A549 (cell line): ENCODE data around the gene UTP11. TPM values are rescaled to one million over a fixed set of nuclear protein-coding genes. Genes with fewer than 3 reads are reported as not detected.

ENCODE experiments used
- ATAC-seq, 2 experiments: fragments of 200-7000 bp in 1 of 2; fragments of >200 bp in 1 of 2; cut with Nextera tagmentation in 1 of 2; cut with Tn5 transposase in 1 of 2; 3 replicates each; pipeline versions ENCODE4 v1.8.0 to v1.9.1; 2018 to 2020; ENCODE audit warnings: mild to moderate bottlenecking in 1 of 2, moderate library complexity in 1 of 2
- CTCF ChIA-PET: fragments of 300-600 bp; sonication (Branson Sonifier 250); formaldehyde crosslinking; extraction: SDS; loops from one replicate; lab custom pipeline; 2021; ENCODE audit warnings: antibody characterized with exemption, inconsistent platforms; lab: Yijun Ruan, JAX
- POLR2A ChIA-PET: fragments of 350-600 bp; formaldehyde crosslinking; extraction: SDS; loops from one replicate; lab custom pipeline; 2021; ENCODE audit warnings: antibody characterized with exemption, inconsistent platforms; lab: Yijun Ruan, JAX
- DNase-seq, 2 experiments: peaks; one replicate each; pipeline versions ENCODE4 v3.0.0 to v3.0.0-alpha.2; 2011 to 2016; ENCODE audit warnings: low read depth in 1 of 2, low spot score in 1 of 2
- FAIRE-seq: peaks from 2 replicates; lab custom pipeline; 2011; peaks lifted over from hg19 to GRCh38; lab: Jason Lieb, UNC
- H3K27ac ChIP-seq, 2 experiments: fragments of >200 bp; sonication (Bioruptor Twin); formaldehyde crosslinking; 3 replicates each; pipeline ENCODE4 v1.5.1; 2016 to 2017
- H3K4me1 ChIP-seq: fragments of >200 bp; sonication (Bioruptor Twin); formaldehyde crosslinking; 3 replicates; pipeline ENCODE4 v1.6.1; 2016
- H3K4me2 ChIP-seq: fragments of >200 bp; sonication (Bioruptor Twin); formaldehyde crosslinking; 3 replicates; pipeline ENCODE4 v1.6.1; 2016
- H3K4me3 ChIP-seq: fragments of >200 bp; sonication (Bioruptor Twin); formaldehyde crosslinking; 3 replicates; pipeline ENCODE4 v1.5.1; 2016
- H3K9me3 ChIP-seq: fragments of >200 bp; sonication (Bioruptor Twin); formaldehyde crosslinking; 3 replicates; pipeline ENCODE4 v1.6.1; 2016
- ATOH8 ChIP-seq: fragments of 250-450 bp; sonication (Bioruptor Pico); IDR thresholded peaks from 2 replicates; pipeline ENCODE4 v1.5.0; 2020; ENCODE audit warnings: low read depth, mild to moderate bottlenecking, moderate library complexity
- BCL3 ChIP-seq: fragments of >200 bp; sonication (Bioruptor Twin); formaldehyde crosslinking; IDR thresholded peaks from 3 replicates; pipeline ENCODE4 v1.6.1; 2016
- CBX8 ChIP-seq: fragments of 200-600 bp; sonication (generic); IDR thresholded peaks from 2 replicates; pipeline ENCODE4 v1.6.1; 2016
- FOSB ChIP-seq: fragments of 250-450 bp; sonication (Bioruptor Pico); IDR thresholded peaks from 2 replicates; pipeline ENCODE4 v1.5.0; 2020; ENCODE audit warnings: mild to moderate bottlenecking, moderate library complexity
- FOXS1 ChIP-seq: fragments of 250-450 bp; sonication (Bioruptor Pico); IDR thresholded peaks from 2 replicates; pipeline ENCODE4 v1.5.0; 2020; ENCODE audit warnings: mild to moderate bottlenecking, moderate library complexity
- HES2 ChIP-seq: fragments of >200 bp; sonication (Bioruptor Twin); formaldehyde crosslinking; IDR thresholded peaks from 2 replicates; pipeline ENCODE4 v1.6.1; 2016
- HEYL ChIP-seq: fragments of 250-450 bp; sonication (Bioruptor Pico); IDR thresholded peaks from 2 replicates; pipeline ENCODE4 v1.8.0; 2021; ENCODE audit warnings: mild to moderate bottlenecking, moderate library complexity
- HOXB5 ChIP-seq: fragments of 250-450 bp; sonication (Bioruptor Pico); IDR thresholded peaks from 2 replicates; pipeline ENCODE4 v1.5.0; 2020; ENCODE audit warnings: mild to moderate bottlenecking, moderate library complexity
- JUN ChIP-seq, 2 experiments: fragments of >200 bp; sonication (Bioruptor Twin); formaldehyde crosslinking; IDR thresholded peaks; 2 replicates in 1 of 2; 3 replicates in 1 of 2; pipeline ENCODE4 v1.6.1; 2016 to 2017
- JUNB ChIP-seq: fragments of >200 bp; sonication (Bioruptor Twin); formaldehyde crosslinking; IDR thresholded peaks from 2 replicates; pipeline ENCODE4 v1.6.1; 2016
- MAZ ChIP-seq: fragments of 150-350 bp; IDR thresholded peaks from 2 replicates; pipeline ENCODE4 v1.6.1; 2014; ENCODE audit warnings: antibody characterized with exemption, low read depth, low read length, borderline replicate concordance
- NPAS2 ChIP-seq: fragments of 250-450 bp; sonication (Bioruptor Pico); IDR thresholded peaks from 2 replicates; pipeline ENCODE4 v1.8.0; 2022; ENCODE audit warnings: mild to moderate bottlenecking, moderate library complexity, borderline replicate concordance
- PBX3 ChIP-seq: IDR thresholded peaks from 2 replicates; pipeline ENCODE4 v1.6.1; 2012
- RCOR1 ChIP-seq: fragments of 150-350 bp; IDR thresholded peaks from 2 replicates; pipeline ENCODE4 v1.6.1; 2014; ENCODE audit warnings: antibody characterized with exemption, low read length, low read depth
- RFX5 ChIP-seq: fragments of 450-650 bp; IDR thresholded peaks from 2 replicates; pipeline ENCODE4 v1.7.1; 2014; ENCODE audit warnings: antibody characterized with exemption, mild to moderate bottlenecking, moderate library complexity
- ZFP36 ChIP-seq: fragments of 450-650 bp; IDR thresholded peaks from 2 replicates; pipeline ENCODE4 v1.6.1; 2014; ENCODE audit warnings: borderline replicate concordance; ENCODE audit not compliant: partially characterized antibody
- ZNF302 ChIP-seq: fragments of 250-450 bp; sonication (Bioruptor Pico); IDR thresholded peaks from 2 replicates; pipeline ENCODE4 v1.9.0; 2021; ENCODE audit warnings: inconsistent platforms, mild to moderate bottlenecking, moderate library complexity
- ZSCAN20 ChIP-seq: fragments of 250-450 bp; sonication (Bioruptor Pico); IDR thresholded peaks from 2 replicates; pipeline ENCODE4 v1.8.0; 2022; ENCODE audit warnings: mild to moderate bottlenecking, moderate library complexity
- WGBS: methylation state at CpG from one replicate; pipeline ENCODE4 v1.1.6; 2017; ENCODE audit errors: missing lambda C conversion rate; 5-methylcytosine and 5-hydroxymethylcytosine counted together
- polyA plus RNA-seq, 4 experiments: library from polyadenylated mRNA; depleted of rRNA in 3 of 4; stranded (reverse); fragments of >200 nt; fragmentation: RNase III in 1 of 4; extraction: RNeasy Plus Mini Kit Qiagen cat#74134 plus additional on column Dnase treatment in 1 of 4; gene quantifications; 2 replicates in 3 of 4; 3 replicates in 1 of 4; pipeline ENCODE4 v1.2.3, GENCODE V29; 2011 to 2017
- TF ChIP-seq, protein P1 (sequence below): IDR thresholded peaks from 2 replicates; pipeline ENCODE4 v1.6.1; 2012; ENCODE audit warnings: low read depth, borderline replicate concordance
- TF ChIP-seq, protein P2 (sequence below): IDR thresholded peaks from 2 replicates; pipeline ENCODE4 v1.6.1; 2012
- TF ChIP-seq, protein P3 (sequence below): fragments of >200 bp; sonication (Bioruptor Twin); formaldehyde crosslinking; IDR thresholded peaks from 3 replicates; pipeline ENCODE4 v1.5.1; 2016

Gene UTP11
- polyA plus RNA-seq, 2 of the 4 experiments (the other 2 are of a cell fraction): 37.6 to 44.8 TPM

GRCh38 chr1:38051079-38051543, 38.6 kb downstream of the UTP11 start:
- CTCF ChIA-PET: no interaction called here

DNA sequence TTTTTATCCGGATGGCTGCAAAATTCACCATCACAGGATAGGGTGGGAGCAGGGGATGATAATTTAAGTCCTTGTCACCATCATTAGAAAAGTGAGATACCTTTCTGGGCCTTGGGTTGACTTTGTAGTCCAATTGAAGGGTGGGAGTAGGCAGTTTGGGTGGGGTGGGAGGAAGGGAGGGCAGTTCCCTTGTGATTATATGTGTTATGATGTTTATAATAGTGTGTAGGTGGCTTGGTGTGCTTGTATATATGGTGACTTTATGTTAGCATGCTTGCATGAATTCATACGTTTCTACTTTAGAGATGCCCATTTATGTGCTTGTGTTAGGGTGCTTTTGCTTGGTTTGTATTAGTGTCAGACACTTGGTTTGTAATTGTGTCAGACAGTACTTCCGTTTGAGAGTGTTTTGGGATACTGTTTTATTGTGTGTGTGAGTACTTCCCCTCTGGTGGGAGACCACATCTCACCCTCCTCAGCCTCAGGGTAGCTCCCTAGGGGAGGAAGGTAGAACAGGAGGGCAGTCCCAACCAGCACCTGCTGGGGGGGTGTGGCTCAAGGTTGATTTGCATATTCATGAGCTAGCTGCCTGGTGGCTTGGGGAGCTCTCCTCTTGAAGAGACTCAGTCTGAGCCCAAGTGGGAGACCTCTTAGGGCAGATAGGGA, 40.3 kb downstream of the UTP11 start:
- H3K4me2 ChIP-seq: no peak overlapping the region
- ATAC-seq (no peak), DNase-seq (no peak), FAIRE-seq (no peak)
- POLR2A ChIA-PET: no interaction called here
- no peaks in the 10 kb centered on the region for H3K4me1 ChIP-seq
- no peaks in the 10 kb centered on the region for H3K9me3 ChIP-seq
- 31% methylated on average over 3 of the region's 3 CpGs for WGBS
- no peak overlapping the region for H3K27ac ChIP-seq
- CTCF ChIA-PET: interaction anchor here (1.0 to 1.1 kb wide), 2 partner anchors 13 to 19 kb away, joined by 3 read pairs; no protein-coding TSS in a partner anchor
- TF ChIP-seq RCOR1 (no peak), RFX5 (no peak), HOXB5 (CRISPR knock-in tag) (no peak), JUN (IDR thresholded peaks at IDR 0.05) (no peak), JUNB (no peak), ZNF302 (no peak), CBX8 (no peak), FOSB (CRISPR knock-in tag) (no peak), ZSCAN20 (CRISPR knock-in tag) (no peak), BCL3 (no peak), PBX3 (no peak), MAZ (no peak), NPAS2 (CRISPR knock-in tag) (no peak), ATOH8 (CRISPR knock-in tag) (no peak), HEYL (CRISPR knock-in tag) (no peak)
- TF ChIP-seq, protein P1, sequence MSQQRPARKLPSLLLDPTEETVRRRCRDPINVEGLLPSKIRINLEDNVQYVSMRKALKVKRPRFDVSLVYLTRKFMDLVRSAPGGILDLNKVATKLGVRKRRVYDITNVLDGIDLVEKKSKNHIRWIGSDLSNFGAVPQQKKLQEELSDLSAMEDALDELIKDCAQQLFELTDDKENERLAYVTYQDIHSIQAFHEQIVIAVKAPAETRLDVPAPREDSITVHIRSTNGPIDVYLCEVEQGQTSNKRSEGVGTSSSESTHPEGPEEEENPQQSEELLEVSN: no peak
- TF ChIP-seq, protein P2, sequence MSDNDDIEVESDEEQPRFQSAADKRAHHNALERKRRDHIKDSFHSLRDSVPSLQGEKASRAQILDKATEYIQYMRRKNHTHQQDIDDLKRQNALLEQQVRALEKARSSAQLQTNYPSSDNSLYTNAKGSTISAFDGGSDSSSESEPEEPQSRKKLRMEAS: no peak
- TF ChIP-seq, protein P3, sequence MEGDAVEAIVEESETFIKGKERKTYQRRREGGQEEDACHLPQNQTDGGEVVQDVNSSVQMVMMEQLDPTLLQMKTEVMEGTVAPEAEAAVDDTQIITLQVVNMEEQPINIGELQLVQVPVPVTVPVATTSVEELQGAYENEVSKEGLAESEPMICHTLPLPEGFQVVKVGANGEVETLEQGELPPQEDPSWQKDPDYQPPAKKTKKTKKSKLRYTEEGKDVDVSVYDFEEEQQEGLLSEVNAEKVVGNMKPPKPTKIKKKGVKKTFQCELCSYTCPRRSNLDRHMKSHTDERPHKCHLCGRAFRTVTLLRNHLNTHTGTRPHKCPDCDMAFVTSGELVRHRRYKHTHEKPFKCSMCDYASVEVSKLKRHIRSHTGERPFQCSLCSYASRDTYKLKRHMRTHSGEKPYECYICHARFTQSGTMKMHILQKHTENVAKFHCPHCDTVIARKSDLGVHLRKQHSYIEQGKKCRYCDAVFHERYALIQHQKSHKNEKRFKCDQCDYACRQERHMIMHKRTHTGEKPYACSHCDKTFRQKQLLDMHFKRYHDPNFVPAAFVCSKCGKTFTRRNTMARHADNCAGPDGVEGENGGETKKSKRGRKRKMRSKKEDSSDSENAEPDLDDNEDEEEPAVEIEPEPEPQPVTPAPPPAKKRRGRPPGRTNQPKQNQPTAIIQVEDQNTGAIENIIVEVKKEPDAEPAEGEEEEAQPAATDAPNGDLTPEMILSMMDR: no peak
- no peak overlapping the region for H3K4me3 ChIP-seq

More at GRCh38 chr1:38051079-38051543, 38.6 kb downstream of the UTP11 start:
- POLR2A ChIA-PET: no interaction called here
- H3K9me3 ChIP-seq: no peaks in the 10 kb centered on the region
- no peak for ATAC-seq
- DNase-seq: no peak
- WGBS: 43% methylated on average over 9 of the region's 9 CpGs
- TF ChIP-seq ZFP36: no peak
- no peak for TF ChIP-seq HES2
- no peak for TF ChIP-seq JUNB
- TF ChIP-seq, protein P3: no peak
- no peak for TF ChIP-seq FOXS1 (CRISPR knock-in tag)
- peaks cover 2% of the 10 kb centered on the region; the same call in 1 of the 3 replicates for H3K4me1 ChIP-seq
- H3K4me3 ChIP-seq: no peak overlapping the region
- H3K4me2 ChIP-seq: no peak overlapping the region
- H3K27ac ChIP-seq: no peak overlapping the region
- no peak for FAIRE-seq
